Mesothelial cell of epicardium (in vitro differentiated cells): Measurements from ENCODE around the gene GALE. TPM values are rescaled to one million over a fixed set of nuclear protein-coding genes. Genes with fewer than 3 reads are reported as not detected.
"Not testable (repeated sequence)": the region's sequence is repeated elsewhere in the genome, so short reads cannot be mapped to it uniquely, and the experiment has no call there.

Source experiments
- DNase-seq, 2 experiments: peaks; one replicate each; pipeline ENCODE4 v3.0.0; 2021; ENCODE audit warnings: low spot score in 2 of 2; ENCODE audit not compliant: unreplicated experiment in 2 of 2
- H3K27ac Mint-ChIP-seq: 2 replicates; pipeline ENCODE4 v1.8.0; 2021; ENCODE audit warnings: mixed read lengths
- H3K27me3 Mint-ChIP-seq: 2 replicates; pipeline ENCODE4 v1.8.0; 2021; ENCODE audit warnings: low read depth, mixed read lengths
- H3K36me3 Mint-ChIP-seq: 2 replicates; pipeline ENCODE4 v1.8.0; 2021; ENCODE audit warnings: mixed read lengths
- H3K4me1 Mint-ChIP-seq: 2 replicates; pipeline ENCODE4 v1.8.0; 2021; ENCODE audit warnings: mixed read lengths
- H3K4me3 Mint-ChIP-seq: 2 replicates; pipeline ENCODE4 v1.8.0; 2021; ENCODE audit warnings: mild to moderate bottlenecking, moderate library complexity, mixed read lengths
- H3K9me3 Mint-ChIP-seq: 2 replicates; pipeline ENCODE4 v1.8.0; 2021; ENCODE audit warnings: mixed read lengths
- CTCF ChIP-seq: fragments of 200-600 bp; sonication (generic); IDR thresholded peaks from one replicate; pipeline ENCODE4 v1.5.0; 2021; ENCODE audit warnings: antibody characterized with exemption; ENCODE audit not compliant: unreplicated experiment
- total RNA-seq: library from RNA; stranded (reverse); gene quantifications from 3 replicates; pipeline ENCODE4 v1.2.1, GENCODE V29; 2021

GALE gene
- total RNA-seq, 1 donor from 2014 or later, result 22.5 TPM

GRCh38 chr1:23807453-23807852 is 6.9 kb upstream of the GALE start:
- Mint-ChIP-seq H3K4me3 (no peak overlapping the region), H3K4me1 (no peaks in the 10 kb centered on the region), H3K27ac (no peak overlapping the region), H3K36me3 (peaks cover 15% of the 10 kb centered on the region), H3K27me3 (no peaks in the 10 kb centered on the region), H3K9me3 (no peaks in the 10 kb centered on the region)
- no peak for DNase-seq
- TF ChIP-seq CTCF, result no peak

DNA sequence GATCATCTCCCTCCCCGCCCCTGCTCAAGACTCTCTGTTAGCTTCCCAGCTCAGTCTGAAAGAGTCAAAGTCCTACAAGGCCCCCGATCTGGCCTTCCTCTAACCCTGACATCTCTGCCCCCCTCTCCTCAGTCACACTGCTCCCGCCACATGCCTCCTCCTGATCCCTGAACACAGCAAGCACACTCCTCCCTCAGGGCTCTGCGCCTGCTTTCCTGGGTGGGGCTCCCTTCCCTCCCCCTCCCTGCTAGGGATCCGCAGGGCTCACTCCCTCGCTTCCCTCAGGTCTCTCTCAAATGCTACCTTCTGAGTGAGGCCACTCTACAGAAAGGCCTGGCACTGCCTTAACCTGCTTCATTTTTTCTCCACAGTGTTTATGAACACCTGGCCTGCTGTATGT is 5.7 kb upstream of the GALE start:
- H3K4me3 Mint-ChIP-seq, result no peak overlapping the region
- H3K27ac Mint-ChIP-seq, result no peak overlapping the region
- no peak for TF ChIP-seq CTCF
- no peak for DNase-seq
- H3K9me3 Mint-ChIP-seq, result no peaks in the 10 kb centered on the region
- H3K36me3 Mint-ChIP-seq, result peaks cover 12% of the 10 kb centered on the region
- H3K4me1 Mint-ChIP-seq, result peaks cover 5% of the 10 kb centered on the region
- no peaks in the 10 kb centered on the region for H3K27me3 Mint-ChIP-seq

- H3K36me3 Mint-ChIP-seq, result peaks cover 10% of the 10 kb centered on the region
- H3K4me3 Mint-ChIP-seq, result no peak overlapping the region
- no peak overlapping the region for H3K27ac Mint-ChIP-seq
- no peaks in the 10 kb centered on the region for H3K9me3 Mint-ChIP-seq
- H3K27me3 Mint-ChIP-seq, result no peaks in the 10 kb centered on the region
- peaks cover 9% of the 10 kb centered on the region for H3K4me1 Mint-ChIP-seq
- DNase-seq, result no peak
- no peak for TF ChIP-seq CTCF
Measured at GRCh38 chr1:23805025-23805424, 4.5 kb upstream of the GALE start.

- Mint-ChIP-seq H3K27ac (no peak overlapping the region), H3K4me3 (no peak overlapping the region), H3K9me3 (no peaks in the 10 kb centered on the region), H3K27me3 (no peaks in the 10 kb centered on the region), H3K4me1 (peaks cover 14% of the 10 kb centered on the region), H3K36me3 (peaks cover 10% of the 10 kb centered on the region)
- peak; percentile 50 for TF ChIP-seq CTCF
- DNase-seq, result no peak
Measured at GRCh38 chr1:23804183-23804835, 3.8 kb upstream of the GALE start.

DNA sequence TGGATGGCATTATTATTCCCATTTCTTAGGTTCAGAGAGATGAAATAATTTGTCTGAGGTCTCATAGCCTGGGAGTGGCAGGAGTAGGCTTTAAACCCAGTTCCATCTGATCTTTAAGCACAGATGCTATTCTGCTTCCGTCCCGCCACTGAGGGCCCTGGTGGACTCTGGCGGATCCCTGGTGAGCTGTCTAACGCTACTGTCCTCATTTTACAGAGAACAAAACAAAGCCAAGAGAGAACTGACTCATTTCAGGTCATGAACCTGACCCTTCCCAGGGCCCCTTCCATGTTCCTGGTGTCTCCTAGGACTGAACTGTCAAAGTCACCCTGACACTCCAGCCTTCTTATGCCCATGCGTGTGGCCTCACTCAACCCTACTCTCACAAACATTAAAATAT is 3.1 kb upstream of the GALE start:
- no peak for TF ChIP-seq CTCF
- no peak overlapping the region for H3K27ac Mint-ChIP-seq
- no peak overlapping the region for H3K4me3 Mint-ChIP-seq
- H3K36me3 Mint-ChIP-seq, result peaks cover 10% of the 10 kb centered on the region
- H3K4me1 Mint-ChIP-seq, result peaks cover 15% of the 10 kb centered on the region
- H3K9me3 Mint-ChIP-seq, result no peaks in the 10 kb centered on the region
- no peaks in the 10 kb centered on the region for H3K27me3 Mint-ChIP-seq
- DNase-seq, result no peak

DNA sequence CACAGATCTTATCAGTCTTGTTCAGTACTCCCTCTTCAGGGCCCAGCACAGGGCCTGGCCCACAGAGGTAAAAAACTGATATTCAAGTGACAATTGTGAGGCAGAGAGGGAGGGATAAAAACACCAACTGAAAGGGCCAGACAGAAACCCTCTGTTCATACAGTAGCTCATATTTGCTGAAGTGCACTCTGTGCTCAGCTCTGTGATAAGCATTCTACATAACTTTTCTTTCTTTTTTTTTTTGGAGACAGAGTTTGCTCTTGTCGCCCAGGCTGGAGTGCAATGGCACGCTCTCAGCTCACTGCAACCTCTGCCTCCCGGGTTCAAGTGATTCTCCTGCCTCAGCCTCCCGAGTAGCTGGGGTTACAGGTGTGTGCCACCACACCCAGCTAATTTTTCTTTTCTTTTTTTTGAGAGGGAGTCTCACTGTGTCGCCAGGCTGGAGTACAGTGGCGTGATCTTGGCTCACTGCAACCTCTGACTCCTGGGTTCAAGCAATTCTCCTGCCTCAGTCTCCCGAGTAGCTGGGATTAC is 2.3 kb upstream of the GALE start:
- not testable (repeated sequence) for H3K27ac Mint-ChIP-seq, H3K27me3 Mint-ChIP-seq, H3K9me3 Mint-ChIP-seq, H3K4me3 Mint-ChIP-seq, DNase-seq
- Mint-ChIP-seq H3K4me1 (peaks cover 15% of the 10 kb centered on the region), H3K36me3 (peaks cover 10% of the 10 kb centered on the region)
